Panc1 (cell line): Measurements from ENCODE around the gene NDUFAF7. TPM values are rescaled to one million over a fixed set of nuclear protein-coding genes. Genes with fewer than 3 reads are reported as not detected.

Experiments used
- ATAC-seq: fragments of 200-7000 bp; cut with Tn5 transposase; 2 replicates; pipeline ENCODE4 v1.9.1; 2020; ENCODE audit warnings: mild to moderate bottlenecking, moderate library complexity
- BruUV-seq: library from RNA; stranded (reverse); fragments of 400-500 nt; replicated peaks from 2 replicates; lab custom pipeline; 2021; lab: Mats Ljungman, UMichigan
- CTCF ChIA-PET: fragments of 300-600 bp; sonication (Branson Sonifier 250); formaldehyde crosslinking; loops from one replicate; lab custom pipeline; 2022; ENCODE audit warnings: antibody characterized with exemption; lab: Charles Lee
- POLR2A ChIA-PET: fragments of 300-600 bp; sonication (Branson Sonifier 250); formaldehyde crosslinking; loops from one replicate; lab custom pipeline; 2022; ENCODE audit warnings: antibody characterized with exemption; lab: Charles Lee
- DNase-seq: peaks from one replicate; pipeline ENCODE4 v3.0.0-alpha.2; 2010; ENCODE audit warnings: low read depth, low spot score
- H3K27ac ChIP-seq: 2 replicates; pipeline ENCODE4 v1.5.1; 2011; ENCODE audit warnings: mild to moderate bottlenecking, low read length, inconsistent platforms
- H3K27me3 ChIP-seq: fragments of 200-500 bp; sonication (Bioruptor generic); 2 replicates; pipeline ENCODE4 v1.6.0; 2014; ENCODE audit warnings: low read length, inconsistent platforms; ENCODE audit not compliant: control insufficient read depth, insufficient read depth
- H3K36me3 ChIP-seq: fragments of 200-500 bp; sonication (Bioruptor generic); 2 replicates; pipeline ENCODE4 v1.5.1; 2014; ENCODE audit warnings: inconsistent platforms, mild to moderate bottlenecking, low read length, moderate library complexity; ENCODE audit not compliant: control insufficient read depth, insufficient read depth
- H3K4me1 ChIP-seq: 2 replicates; pipeline ENCODE4 v1.5.1; 2011; ENCODE audit warnings: inconsistent platforms, mild to moderate bottlenecking, low read length, moderate library complexity; ENCODE audit not compliant: control insufficient read depth, insufficient read depth
- H3K4me3 ChIP-seq, 2 experiments: 2 replicates each; pipeline ENCODE4 v1.5.1; 2011 to 2012; ENCODE audit warnings: low read depth in 2 of 2, low read length in 2 of 2, mild to moderate bottlenecking in 2 of 2, inconsistent platforms in 1 of 2, moderate library complexity in 1 of 2
- H3K9me3 ChIP-seq: fragments of 200-500 bp; sonication (Bioruptor generic); 2 replicates; pipeline ENCODE4 v1.5.1; 2014; ENCODE audit warnings: low read depth, mild to moderate bottlenecking, inconsistent platforms, low read length, moderate library complexity; ENCODE audit not compliant: control insufficient read depth, insufficient read depth
- CTCF ChIP-seq: fragments of 450-650 bp; IDR thresholded peaks from 2 replicates; pipeline ENCODE4 v1.5.1; 2017; ENCODE audit warnings: mild to moderate bottlenecking
- POLR2AphosphoS5 ChIP-seq: IDR thresholded peaks from 2 replicates; pipeline ENCODE4 v1.6.1; 2012; ENCODE audit warnings: mild to moderate bottlenecking, low read depth, low read length, moderate library complexity
- REST ChIP-seq, 2 experiments: IDR thresholded peaks; 2 replicates each; pipeline ENCODE4 v1.6.1; 2011 to 2012; ENCODE audit warnings: low read depth in 2 of 2, control low read depth in 1 of 2, low read length in 1 of 2, mild to moderate bottlenecking in 1 of 2, moderate library complexity in 1 of 2; ENCODE audit not compliant: insufficient read depth in 1 of 2
- SIN3A ChIP-seq: IDR thresholded peaks from 2 replicates; pipeline ENCODE4 v1.6.1; 2012; ENCODE audit warnings: low read depth, mild to moderate bottlenecking, low read length, moderate library complexity, borderline replicate concordance; ENCODE audit not compliant: insufficient read depth
- TCF7L2 ChIP-seq: IDR thresholded peaks from 2 replicates; pipeline ENCODE4 v1.6.1; 2011; ENCODE audit warnings: mild to moderate bottlenecking, low read depth, low read length, inconsistent platforms
- in situ Hi-C: cut with HindIII; loops from 2 replicates; pipeline ENCODE4 v1.10.0; 2016; ENCODE audit warnings: low sequenced_read_pairs, low pct_unique_long_range_greater_than_20kb
- intact Hi-C: fragments of 100-400 bp; cut with micrococcal nuclease; formaldehyde crosslinking; loops from one replicate; pipeline ENCODE4 v1.10.0; 2022; ENCODE audit not compliant: unreplicated experiment
- total RNA-seq: library from RNA; stranded (reverse); gene quantifications from one replicate; pipeline ENCODE4 v1.2.1, GENCODE V29; 2021; ENCODE audit not compliant: unreplicated experiment

Gene NDUFAF7
- total RNA-seq, 1 experiment from 2014 or later, result 17.7 TPM

GRCh38 chr2:37281916-37282315 is 50.5 kb downstream of the NDUFAF7 start:
- ChIA-PET CTCF (no interaction called here), POLR2A (no interaction called here)
- TF ChIP-seq CTCF, result peak; percentile 16; the same call in 1 of the 2 replicates
- no peak for TF ChIP-seq REST (IDR thresholded peaks at IDR 0.05; ENCODE audit: insufficient read depth in 1 of 2, low read depth in 2 of 2, low read length in 1 of 2)
- TF ChIP-seq SIN3A, result no peak
- no peak for TF ChIP-seq POLR2AphosphoS5
- no peak for TF ChIP-seq TCF7L2
- H3K36me3 ChIP-seq, result peaks cover 25% of the 10 kb centered on the region
- H3K4me3 ChIP-seq, result no peak overlapping the region
- intact Hi-C loops, result no loop called here
- DNase-seq (no peak), ATAC-seq (no peak)
- H3K9me3 ChIP-seq, result no peaks in the 10 kb centered on the region
- no peaks in the 10 kb centered on the region for H3K4me1 ChIP-seq
- in situ Hi-C loops, result no loop called here
- no peak overlapping the region for H3K27ac ChIP-seq
- BruUV-seq, result no TSS peak
- no peaks in the 10 kb centered on the region for H3K27me3 ChIP-seq

- Histone ChIP-seq H3K9me3 (no peaks in the 10 kb centered on the region), H3K27ac (no peak overlapping the region), H3K27me3 (no peaks in the 10 kb centered on the region), H3K4me3 (no peak overlapping the region), H3K36me3 (peaks cover 18% of the 10 kb centered on the region), H3K4me1 (no peaks in the 10 kb centered on the region)
- intact Hi-C loops (no loop called here), in situ Hi-C loops (no loop called here)
- ChIA-PET POLR2A (no interaction called here), CTCF (no interaction called here)
- ATAC-seq, result no peak
- no TSS peak for BruUV-seq
- TF ChIP-seq CTCF (no peak), SIN3A (no peak), REST (IDR thresholded peaks at IDR 0.05; ENCODE audit: insufficient read depth in 1 of 2, low read depth in 2 of 2, low read length in 1 of 2) (no peak), TCF7L2 (no peak), POLR2AphosphoS5 (no peak)
- DNase-seq, result no peak
Observed at GRCh38 chr2:37282746-37283145, 51.3 kb downstream of the NDUFAF7 start.
